Measurements from ENCODE around the gene RAMP3. TPM values are rescaled to one million over a fixed set of nuclear protein-coding genes. Genes with fewer than 3 reads are reported as not detected.

RAMP3 gene
- total RNA-seq, 1 experiment from 2014 or later = not detected

DNA sequence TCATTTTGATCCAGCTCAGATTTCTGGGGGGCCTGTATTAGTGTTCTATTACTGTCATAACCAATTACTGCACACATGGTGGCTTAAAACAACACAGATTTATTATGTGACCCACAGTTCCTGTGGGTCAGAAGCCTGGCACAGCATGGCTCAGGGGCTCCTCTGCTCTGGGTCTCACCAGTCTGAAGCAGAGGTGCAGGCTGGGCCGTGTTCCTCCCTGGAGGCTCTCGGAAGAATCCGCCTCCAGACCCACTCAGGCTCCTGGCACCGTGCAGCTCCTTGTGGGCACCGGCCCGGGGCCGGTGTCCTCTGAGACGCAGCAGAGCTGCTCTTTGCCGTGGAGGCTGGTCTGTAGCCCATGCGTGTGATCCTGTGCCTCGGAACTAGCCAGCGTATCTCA lies 61.5 kb downstream of the RAMP3 start:
- peaks cover 60% of the 10 kb centered on the region for H3K27me3 ChIP-seq (ENCODE audit: low read length)
- BruUV-seq (replicated peaks) = no TSS peak
- H3K36me3 ChIP-seq (ENCODE audit: low read depth, low read length) = no peaks in the 10 kb centered on the region
- H4K20me1 ChIP-seq (ENCODE audit: low read length) = no peaks in the 10 kb centered on the region
- ChIA-PET CTCF (no interaction called here), POLR2A (ENCODE audit: unreplicated experiment) (no interaction called here)
- no peaks in the 10 kb centered on the region for H3K9me2 ChIP-seq (replicated peaks; ENCODE audit: low read length)
- no peak overlapping the region for H2AFZ ChIP-seq (ENCODE audit: low read length)
- no peaks in the 10 kb centered on the region for H3K79me2 ChIP-seq (ENCODE audit: low read length)
- no peak overlapping the region for H3K27ac ChIP-seq (ENCODE audit: low read length)
- H3K9me3 ChIP-seq (ENCODE audit: low read length) = no peaks in the 10 kb centered on the region
- H3K4me2 ChIP-seq (ENCODE audit: low read length) = no peak overlapping the region
- no peak overlapping the region for H3K9ac ChIP-seq (ENCODE audit: low read length)
- intact Hi-C loops (cut with micrococcal nuclease) = no loop called here
- no peak overlapping the region for H3K4me3 ChIP-seq (ENCODE audit: low read length)
- no peak for DNase-seq
- H3K4me1 ChIP-seq (ENCODE audit: insufficient read depth, low read length) = no peaks in the 10 kb centered on the region
- no peaks in the 10 kb centered on the region for H3F3A ChIP-seq (ENCODE audit: low read length, unreplicated experiment)
- ATAC-seq = no peak
- TF ChIP-seq EZH2 (IDR thresholded peaks at IDR 0.05; ENCODE audit: low read length, unreplicated experiment) = no peak
- no peak for TF ChIP-seq EZH2phosphoT487 (IDR thresholded peaks at IDR 0.05; ENCODE audit: borderline replicate concordance, low read length)
- TF ChIP-seq CTCF (conservative IDR thresholded peaks at IDR 0.05; ENCODE audit: low read depth, low read length) = no peak

GRCh38 chr7:45219801-45220435 lies 62.3 kb downstream of the RAMP3 start:
- H3K27me3 ChIP-seq (ENCODE audit: low read length) = peaks cover 52% of the 10 kb centered on the region
- H3K4me3 ChIP-seq (ENCODE audit: low read length) = no peak overlapping the region
- DNase-seq (no peak), ATAC-seq (no peak)
- no peak overlapping the region for H3K9ac ChIP-seq (ENCODE audit: low read length)
- no TSS peak for BruUV-seq (replicated peaks)
- no peak overlapping the region for H3K27ac ChIP-seq (ENCODE audit: low read length)
- ChIA-PET POLR2A (ENCODE audit: unreplicated experiment) (no interaction called here), CTCF (no interaction called here)
- no peaks in the 10 kb centered on the region for H3K9me3 ChIP-seq (ENCODE audit: low read length)
- no peaks in the 10 kb centered on the region for H3K9me2 ChIP-seq (replicated peaks; ENCODE audit: low read length)
- H3K79me2 ChIP-seq (ENCODE audit: low read length) = no peaks in the 10 kb centered on the region
- H3K4me2 ChIP-seq (ENCODE audit: low read length) = no peak overlapping the region
- no peaks in the 10 kb centered on the region for H3F3A ChIP-seq (ENCODE audit: low read length, unreplicated experiment)
- no peaks in the 10 kb centered on the region for H4K20me1 ChIP-seq (ENCODE audit: low read length)
- no peak overlapping the region for H2AFZ ChIP-seq (ENCODE audit: low read length)
- no peaks in the 10 kb centered on the region for H3K4me1 ChIP-seq (ENCODE audit: insufficient read depth, low read length)
- intact Hi-C loops (cut with micrococcal nuclease) = no loop called here
- no peaks in the 10 kb centered on the region for H3K36me3 ChIP-seq (ENCODE audit: low read depth, low read length)
- TF ChIP-seq CTCF (conservative IDR thresholded peaks at IDR 0.05; ENCODE audit: low read depth, low read length) (no peak), EZH2 (IDR thresholded peaks at IDR 0.05; ENCODE audit: low read length, unreplicated experiment) (no peak), EZH2phosphoT487 (IDR thresholded peaks at IDR 0.05; ENCODE audit: borderline replicate concordance, low read length) (no peak)

- ChIA-PET CTCF (no interaction called here), POLR2A (ENCODE audit: unreplicated experiment) (no interaction called here)
- no peaks in the 10 kb centered on the region for H3K79me2 ChIP-seq (ENCODE audit: low read length)
- no peaks in the 10 kb centered on the region for H3K36me3 ChIP-seq (ENCODE audit: low read depth, low read length)
- H3K27ac ChIP-seq (ENCODE audit: low read length) = no peak overlapping the region
- H2AFZ ChIP-seq (ENCODE audit: low read length) = no peak overlapping the region
- no peaks in the 10 kb centered on the region for H3K4me1 ChIP-seq (ENCODE audit: insufficient read depth, low read length)
- H3K9me3 ChIP-seq (ENCODE audit: low read length) = no peaks in the 10 kb centered on the region
- no peak for ATAC-seq
- H3K4me3 ChIP-seq (ENCODE audit: low read length) = no peak overlapping the region
- peaks cover 41% of the 10 kb centered on the region for H3K27me3 ChIP-seq (ENCODE audit: low read length)
- BruUV-seq (replicated peaks) = no TSS peak
- H3K9ac ChIP-seq (ENCODE audit: low read length) = no peak overlapping the region
- no peaks in the 10 kb centered on the region for H3F3A ChIP-seq (ENCODE audit: low read length, unreplicated experiment)
- no peaks in the 10 kb centered on the region for H3K9me2 ChIP-seq (replicated peaks; ENCODE audit: low read length)
- no peak for TF ChIP-seq CTCF (conservative IDR thresholded peaks at IDR 0.05; ENCODE audit: low read depth, low read length)
- no peak for TF ChIP-seq EZH2phosphoT487 (IDR thresholded peaks at IDR 0.05; ENCODE audit: borderline replicate concordance, low read length)
- TF ChIP-seq EZH2 (IDR thresholded peaks at IDR 0.05; ENCODE audit: low read length, unreplicated experiment) = no peak
- H3K4me2 ChIP-seq (ENCODE audit: low read length) = no peak overlapping the region
- intact Hi-C loops (cut with micrococcal nuclease) = no loop called here
- DNase-seq = no peak
- H4K20me1 ChIP-seq (ENCODE audit: low read length) = no peaks in the 10 kb centered on the region
Measured at GRCh38 chr7:45220846-45221618, 63.4 kb downstream of the RAMP3 start.
